ENCODE measurements around the gene IKZF2. TPM values are rescaled to one million over a fixed set of nuclear protein-coding genes. Genes with fewer than 3 reads are reported as not detected.

The IKZF2 gene
- polyA plus RNA-seq, 1 experiment = 7.1 TPM

DNA sequence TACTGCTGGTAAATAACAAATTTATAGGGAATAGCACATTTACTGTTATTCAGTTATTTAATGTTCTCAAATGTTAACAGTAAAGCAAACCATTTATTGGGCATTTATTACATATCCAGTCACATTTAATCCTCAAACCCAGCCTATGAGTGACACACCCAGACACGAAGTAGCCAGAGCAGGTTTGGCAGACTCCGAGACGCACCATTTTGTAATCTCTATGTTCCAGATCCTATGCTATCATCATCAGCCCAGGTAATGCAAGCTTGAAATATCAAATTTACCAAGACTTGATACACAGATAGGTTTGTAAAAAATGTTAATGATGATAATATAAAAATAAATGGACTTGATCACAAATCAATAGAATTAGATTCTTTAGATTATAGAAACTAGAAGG lies 131.1 kb downstream of the IKZF2 start:
- CTCF ChIA-PET = no interaction called here
- TF ChIP-seq, protein P1, sequence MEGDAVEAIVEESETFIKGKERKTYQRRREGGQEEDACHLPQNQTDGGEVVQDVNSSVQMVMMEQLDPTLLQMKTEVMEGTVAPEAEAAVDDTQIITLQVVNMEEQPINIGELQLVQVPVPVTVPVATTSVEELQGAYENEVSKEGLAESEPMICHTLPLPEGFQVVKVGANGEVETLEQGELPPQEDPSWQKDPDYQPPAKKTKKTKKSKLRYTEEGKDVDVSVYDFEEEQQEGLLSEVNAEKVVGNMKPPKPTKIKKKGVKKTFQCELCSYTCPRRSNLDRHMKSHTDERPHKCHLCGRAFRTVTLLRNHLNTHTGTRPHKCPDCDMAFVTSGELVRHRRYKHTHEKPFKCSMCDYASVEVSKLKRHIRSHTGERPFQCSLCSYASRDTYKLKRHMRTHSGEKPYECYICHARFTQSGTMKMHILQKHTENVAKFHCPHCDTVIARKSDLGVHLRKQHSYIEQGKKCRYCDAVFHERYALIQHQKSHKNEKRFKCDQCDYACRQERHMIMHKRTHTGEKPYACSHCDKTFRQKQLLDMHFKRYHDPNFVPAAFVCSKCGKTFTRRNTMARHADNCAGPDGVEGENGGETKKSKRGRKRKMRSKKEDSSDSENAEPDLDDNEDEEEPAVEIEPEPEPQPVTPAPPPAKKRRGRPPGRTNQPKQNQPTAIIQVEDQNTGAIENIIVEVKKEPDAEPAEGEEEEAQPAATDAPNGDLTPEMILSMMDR (IDR thresholded peaks at IDR 0.05; ENCODE audit: low read depth, low read length) = no peak
- Histone ChIP-seq H3K27ac (ENCODE audit: low read depth, low read length) (no peak overlapping the region), H3K9me3 (ENCODE audit: control insufficient read depth, insufficient read depth, low read length) (no peaks in the 10 kb centered on the region), H3K27me3 (ENCODE audit: control insufficient read depth, insufficient read depth, low read length) (no peaks in the 10 kb centered on the region), H3K4me3 (ENCODE audit: low read depth, low read length) (no peak overlapping the region)
- DNase-seq (ENCODE audit: low read depth, low spot score) = no peak
- POLR2A ChIA-PET = no interaction called here

DNA sequence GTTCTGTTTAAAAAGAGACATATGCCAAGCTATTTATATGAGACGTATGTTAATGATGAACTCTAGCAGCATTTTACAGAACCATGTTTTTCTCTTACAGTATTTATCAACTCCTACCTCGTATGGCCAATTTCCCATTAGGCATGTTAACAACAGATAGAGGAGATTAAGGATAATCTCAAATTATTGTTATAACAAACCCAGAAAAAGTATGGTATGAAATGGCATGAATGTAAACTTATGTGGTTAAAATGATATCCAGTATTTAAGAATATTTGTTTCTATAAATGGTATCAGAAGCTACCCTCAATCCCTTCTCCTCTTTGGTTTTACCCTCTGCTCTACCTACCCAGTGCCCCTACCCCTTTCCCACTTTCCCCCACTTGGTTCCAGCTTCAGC lies 132.0 kb downstream of the IKZF2 start:
- no peak overlapping the region for H3K4me3 ChIP-seq (ENCODE audit: low read depth, low read length)
- H3K27ac ChIP-seq (ENCODE audit: low read depth, low read length) = no peak overlapping the region
- no peaks in the 10 kb centered on the region for H3K9me3 ChIP-seq (ENCODE audit: control insufficient read depth, insufficient read depth, low read length)
- TF ChIP-seq, protein P1 (IDR thresholded peaks at IDR 0.05; ENCODE audit: low read depth, low read length) = no peak
- no peak for DNase-seq (ENCODE audit: low read depth, low spot score)
- H3K27me3 ChIP-seq (ENCODE audit: control insufficient read depth, insufficient read depth, low read length) = no peaks in the 10 kb centered on the region
- ChIA-PET CTCF (interaction anchor here (1.3 kb wide), 1 partner anchor 242 kb away, joined by 3 read pairs; no protein-coding TSS in a partner anchor), POLR2A (no interaction called here)

DNA sequence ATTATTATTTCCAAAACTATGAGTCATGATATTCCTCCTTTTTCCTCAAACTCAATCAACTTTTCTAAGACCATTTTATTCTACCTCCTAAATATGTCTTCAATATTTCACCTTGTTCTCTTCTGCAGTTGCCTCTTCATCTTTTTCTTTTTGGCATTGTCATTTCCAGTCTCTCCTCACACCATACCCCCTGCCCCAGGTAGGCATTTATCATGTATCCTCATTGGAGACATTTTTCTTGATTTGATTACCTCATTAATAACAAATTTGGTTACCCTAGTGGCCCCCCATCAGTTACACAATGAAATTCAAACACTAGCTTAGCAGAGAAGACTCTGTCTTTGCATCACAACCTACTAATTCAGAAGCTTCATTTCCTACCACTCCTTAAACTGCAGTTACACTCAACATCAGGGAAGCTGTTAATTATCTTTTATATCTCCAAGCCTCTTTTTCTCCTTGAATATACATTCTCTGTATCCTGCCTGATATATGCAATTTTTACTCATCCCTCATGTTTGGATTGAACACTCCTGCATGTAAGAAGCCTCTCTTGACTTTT lies 133.0 kb downstream of the IKZF2 start:
- TF ChIP-seq, protein P1 (IDR thresholded peaks at IDR 0.05; ENCODE audit: low read depth, low read length) = no peak
- ChIA-PET POLR2A (no interaction called here), CTCF (interaction anchor here (1.3 kb wide), 1 partner anchor 241 kb away, joined by 3 read pairs; no protein-coding TSS in a partner anchor)
- H3K4me3 ChIP-seq (ENCODE audit: low read depth, low read length) = no peak overlapping the region
- no peak for DNase-seq (ENCODE audit: low read depth, low spot score)
- H3K9me3 ChIP-seq (ENCODE audit: control insufficient read depth, insufficient read depth, low read length) = no peaks in the 10 kb centered on the region
- no peak overlapping the region for H3K27ac ChIP-seq (ENCODE audit: low read depth, low read length)
- no peaks in the 10 kb centered on the region for H3K27me3 ChIP-seq (ENCODE audit: control insufficient read depth, insufficient read depth, low read length)

DNA sequence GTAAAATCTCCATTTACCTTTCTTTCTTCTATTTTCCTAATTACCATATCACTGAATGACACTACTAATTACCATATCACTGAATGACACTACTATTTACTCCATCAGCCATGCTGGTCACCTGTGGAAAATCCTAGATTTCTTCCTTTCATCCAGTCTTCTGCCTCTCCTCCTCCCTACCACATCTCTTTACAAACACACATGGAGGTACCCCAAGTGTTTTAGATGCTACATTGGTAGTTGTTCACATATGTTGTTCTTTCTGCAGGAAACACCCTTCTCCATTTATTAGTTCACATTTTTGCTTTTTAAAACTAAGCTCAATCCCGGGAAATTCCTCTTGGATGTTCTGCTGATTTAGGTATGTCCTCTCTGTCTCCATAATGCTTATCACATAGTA lies 134.0 kb downstream of the IKZF2 start:
- Histone ChIP-seq H3K9me3 (ENCODE audit: control insufficient read depth, insufficient read depth, low read length) (no peaks in the 10 kb centered on the region), H3K27me3 (ENCODE audit: control insufficient read depth, insufficient read depth, low read length) (no peaks in the 10 kb centered on the region), H3K4me3 (ENCODE audit: low read depth, low read length) (no peak overlapping the region), H3K27ac (ENCODE audit: low read depth, low read length) (no peak overlapping the region)
- TF ChIP-seq, protein P1 (IDR thresholded peaks at IDR 0.05; ENCODE audit: low read depth, low read length) = no peak
- ChIA-PET CTCF (no interaction called here), POLR2A (no interaction called here)
- no peak for DNase-seq (ENCODE audit: low read depth, low spot score)

DNA sequence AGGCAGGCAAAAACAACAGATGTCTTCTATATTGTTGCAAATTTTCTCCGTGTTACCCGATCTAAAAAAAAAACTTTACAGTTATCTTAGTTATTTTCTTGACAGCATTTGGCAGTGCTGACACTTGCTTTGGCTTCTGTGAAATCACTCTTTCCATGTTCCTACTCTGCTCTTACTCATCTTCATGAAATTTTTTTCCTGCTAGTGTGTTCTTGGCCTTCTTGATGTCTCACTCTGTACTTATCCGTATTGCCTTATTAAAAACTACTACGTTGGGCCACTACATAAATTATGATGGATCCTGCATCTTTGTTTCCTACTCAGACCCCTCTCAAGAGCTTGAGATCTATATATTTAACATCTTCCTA lies 134.4 kb downstream of the IKZF2 start:
- TF ChIP-seq, protein P1 (IDR thresholded peaks at IDR 0.05; ENCODE audit: low read depth, low read length) = no peak
- no peak for DNase-seq (ENCODE audit: low read depth, low spot score)
- ChIA-PET POLR2A (no interaction called here), CTCF (interaction anchor here (0.9 kb wide), 1 partner anchor 238 kb away, joined by 3 read pairs; no protein-coding TSS in a partner anchor)
- no peak overlapping the region for H3K27ac ChIP-seq (ENCODE audit: low read depth, low read length)
- no peak overlapping the region for H3K4me3 ChIP-seq (ENCODE audit: low read depth, low read length)
- H3K9me3 ChIP-seq (ENCODE audit: control insufficient read depth, insufficient read depth, low read length) = no peaks in the 10 kb centered on the region
- no peaks in the 10 kb centered on the region for H3K27me3 ChIP-seq (ENCODE audit: control insufficient read depth, insufficient read depth, low read length)

Data from AG04450 (cell line).